Thymus (tissue), 11 donors: Measurements from ENCODE around the gene ILF3. TPM values are rescaled to one million over a fixed set of nuclear protein-coding genes. Genes with fewer than 3 reads are reported as not detected.

Experiments
- DNase-seq, 9 donors: peaks; one replicate each; pipeline ENCODE4 v3.0.0-alpha.2; 2013; ENCODE audit warnings: low spot score in 9 of 9, low read depth in 6 of 9, missing footprints in 1 of 9
- H3K27ac ChIP-seq, 2 donors: one replicate each; pipeline ENCODE4 v1.5.1; 2013; ENCODE audit warnings: control low read depth in 1 of 2, low read depth in 1 of 2, low read length in 1 of 2, mild to moderate bottlenecking in 1 of 2, moderate library complexity in 1 of 2
- H3K27me3 ChIP-seq, 2 donors: one replicate each; pipeline ENCODE4 v1.5.1; 2013; ENCODE audit warnings: low read length in 1 of 2; ENCODE audit not compliant: control insufficient read depth in 2 of 2, insufficient read depth in 1 of 2
- H3K36me3 ChIP-seq, 2 donors: one replicate each; pipeline ENCODE4 v1.5.1; 2013; ENCODE audit warnings: low read length in 1 of 2, mild to moderate bottlenecking in 1 of 2, moderate library complexity in 1 of 2; ENCODE audit not compliant: control insufficient read depth in 2 of 2, insufficient read depth in 2 of 2
- H3K4me1 ChIP-seq, 2 donors: one replicate each; pipeline ENCODE4 v1.5.1; 2013; ENCODE audit warnings: low read length in 2 of 2; ENCODE audit not compliant: control insufficient read depth in 2 of 2, insufficient read depth in 2 of 2
- H3K4me3 ChIP-seq, 2 donors: one replicate each; pipeline ENCODE4 v1.5.1; 2013; ENCODE audit warnings: low read length in 2 of 2, control low read depth in 1 of 2, mild to moderate bottlenecking in 1 of 2
- H3K9me3 ChIP-seq, 2 donors: one replicate each; pipeline ENCODE4 v1.5.1; 2013; ENCODE audit warnings: low read length in 1 of 2, mild to moderate bottlenecking in 1 of 2; ENCODE audit not compliant: control insufficient read depth in 2 of 2, insufficient read depth in 1 of 2
- WGBS: extraction: QIAGEN DNeasy Blood & Tissue Kit; methylation state at CpG from one replicate; pipeline ENCODE4 v1.1.7; 2013; 5-methylcytosine and 5-hydroxymethylcytosine counted together
- polyA plus RNA-seq: library from polyadenylated mRNA; stranded (reverse); fragments of 200-250 nt; gene quantifications from one replicate; pipeline ENCODE4 v1.2.3, GENCODE V29; 2013
- total RNA-seq: library from RNA; stranded (reverse); fragments of 120-200 nt; gene quantifications from one replicate; pipeline ENCODE4 v1.2.4, GENCODE V29; 2013
- donor health status: healthy.

Gene ILF3
- total and polyA plus RNA-seq, 2 donors = 60.7 to 185 TPM

DNA sequence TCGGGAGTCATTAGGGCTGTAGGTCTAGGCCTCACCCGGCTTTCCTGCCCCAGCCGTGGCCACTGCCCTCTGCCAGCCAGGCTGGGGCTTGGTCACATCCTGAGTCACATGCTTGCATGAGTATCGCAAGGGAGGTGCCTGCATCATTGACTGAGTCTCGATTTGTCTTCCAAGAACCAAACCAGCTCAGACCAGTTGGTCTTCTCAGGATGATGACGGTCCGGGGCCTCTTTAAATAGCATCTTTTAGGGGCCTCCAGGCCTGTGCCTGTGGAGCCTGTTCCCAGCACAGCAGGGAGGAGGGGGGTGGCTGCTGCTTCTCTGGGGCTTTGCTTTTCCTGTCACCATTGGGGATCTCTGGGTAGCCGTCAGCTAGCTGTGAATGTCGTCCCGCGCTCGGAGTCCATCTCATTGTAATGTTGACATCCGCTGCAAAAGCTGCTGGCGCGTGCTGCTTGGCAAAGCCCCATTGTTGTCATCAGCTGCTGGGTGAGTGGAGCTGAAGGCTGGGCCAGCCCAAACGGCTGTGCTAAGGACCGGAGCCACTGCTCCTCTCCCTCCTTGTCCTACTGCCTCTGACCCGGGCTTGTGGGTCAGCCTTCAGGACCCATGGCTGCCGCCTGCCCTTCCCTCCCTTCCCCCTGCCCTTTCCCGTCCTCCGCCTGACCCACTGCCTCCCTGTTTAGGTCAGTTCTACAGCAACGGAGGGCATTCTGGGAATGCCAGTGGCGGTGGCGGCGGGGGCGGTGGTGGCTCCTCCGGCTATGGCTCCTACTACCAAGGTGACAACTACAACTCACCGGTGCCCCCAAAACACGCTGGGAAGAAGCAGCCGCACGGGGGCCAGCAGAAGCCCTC, 32.7 kb downstream of the ILF3 start:
- DNase-seq = no peak
- 97% methylated on average over 31 of the region's 31 CpGs for WGBS
- H3K27ac ChIP-seq = no peak overlapping the region

DNA sequence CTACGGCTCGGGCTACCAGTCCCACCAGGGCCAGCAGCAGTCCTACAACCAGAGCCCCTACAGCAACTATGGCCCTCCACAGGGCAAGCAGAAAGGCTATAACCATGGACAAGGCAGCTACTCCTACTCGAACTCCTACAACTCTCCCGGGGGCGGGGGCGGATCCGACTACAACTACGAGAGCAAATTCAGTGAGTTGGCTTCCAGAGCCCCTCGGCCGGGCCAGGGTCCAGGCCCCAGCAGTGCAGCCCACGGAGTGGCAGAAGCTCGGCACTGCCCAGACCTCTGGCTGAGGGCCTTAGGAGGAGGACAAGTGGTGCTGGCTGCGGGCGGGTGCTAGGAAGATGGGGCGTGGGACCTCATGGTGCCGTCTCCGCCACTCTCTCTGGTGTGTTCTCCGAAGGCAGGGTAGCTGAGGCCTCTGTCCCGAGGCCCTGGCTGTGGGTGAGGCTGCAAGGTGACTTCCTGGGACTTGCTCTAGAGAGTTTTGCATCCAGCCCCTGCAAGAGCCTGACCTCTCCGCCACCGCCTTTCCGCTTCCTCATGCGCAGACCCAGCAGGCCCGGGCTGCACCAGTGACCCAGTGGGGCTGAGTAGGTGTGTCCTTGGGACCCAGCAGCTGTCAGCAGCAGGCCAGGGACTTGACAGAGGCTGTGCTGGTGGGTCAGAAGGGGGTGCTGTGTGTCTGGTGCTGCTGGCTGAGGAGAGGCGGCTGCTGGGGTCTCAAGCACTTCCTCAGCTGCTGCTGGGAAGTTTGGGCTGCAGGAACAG, 33.6 kb downstream of the ILF3 start:
- Histone ChIP-seq H3K4me1 (no peaks in the 10 kb centered on the region), H3K27me3 (no peaks in the 10 kb centered on the region), H3K4me3 (no peak overlapping the region), H3K27ac (no peak overlapping the region), H3K9me3 (peaks cover 0 to 4% of the 10 kb centered on the region in 2 donors), H3K36me3 (peaks cover 96 to 99% of the 10 kb centered on the region in 2 donors)
- 94% methylated on average over 25 of the region's 25 CpGs for WGBS
- DNase-seq = no peak

More for the DNA sequence above, 32.7 kb downstream of the ILF3 start:
- H3K36me3 ChIP-seq = peaks cover 97 to 99% of the 10 kb centered on the region in 2 donors
- peaks cover 0 to 4% of the 10 kb centered on the region in 2 donors for H3K9me3 ChIP-seq
- H3K4me3 ChIP-seq = no peak overlapping the region
- no peaks in the 10 kb centered on the region for H3K4me1 ChIP-seq
- H3K27me3 ChIP-seq = no peaks in the 10 kb centered on the region

DNA sequence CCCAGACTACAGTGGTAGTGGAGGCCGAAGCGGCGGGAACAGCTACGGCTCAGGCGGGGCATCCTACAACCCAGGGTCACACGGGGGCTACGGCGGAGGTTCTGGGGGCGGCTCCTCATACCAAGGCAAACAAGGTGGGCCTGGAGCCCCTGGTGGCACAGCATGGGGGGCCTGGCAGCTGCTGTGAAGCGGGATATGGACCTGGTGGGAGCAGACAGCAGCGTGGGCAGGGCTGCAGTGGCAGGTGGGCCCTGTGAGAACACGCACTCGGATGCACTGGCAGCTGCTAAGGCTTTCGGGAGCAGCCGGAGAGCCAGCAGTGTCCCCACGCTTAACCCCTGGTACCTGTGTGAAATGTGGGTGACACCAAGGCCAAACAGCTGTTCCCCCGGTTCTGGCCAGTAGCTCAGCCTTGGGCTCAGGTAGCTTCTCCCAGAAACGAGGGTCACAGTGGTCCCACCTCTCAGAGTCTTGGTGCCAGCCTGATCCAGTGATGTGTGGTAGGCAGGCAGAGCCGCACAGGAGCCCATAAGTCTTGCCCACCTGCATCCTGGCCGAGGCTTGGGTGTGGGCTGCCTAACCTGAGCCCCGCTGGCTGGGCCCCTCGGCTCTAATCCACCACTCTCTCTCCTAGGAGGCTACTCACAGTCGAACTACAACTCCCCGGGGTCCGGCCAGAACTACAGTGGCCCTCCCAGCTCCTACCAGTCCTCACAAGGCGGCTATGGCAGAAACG, 34.6 kb downstream of the ILF3 start:
- peaks cover 0 to 4% of the 10 kb centered on the region in 2 donors for H3K9me3 ChIP-seq
- no peak overlapping the region for H3K27ac ChIP-seq
- H3K4me3 ChIP-seq = no peak overlapping the region
- WGBS = 98% methylated on average over 27 of the region's 27 CpGs
- DNase-seq = no peak
- H3K4me1 ChIP-seq = no peaks in the 10 kb centered on the region
- peaks cover 86 to 92% of the 10 kb centered on the region in 2 donors for H3K36me3 ChIP-seq
- no peaks in the 10 kb centered on the region for H3K27me3 ChIP-seq

DNA sequence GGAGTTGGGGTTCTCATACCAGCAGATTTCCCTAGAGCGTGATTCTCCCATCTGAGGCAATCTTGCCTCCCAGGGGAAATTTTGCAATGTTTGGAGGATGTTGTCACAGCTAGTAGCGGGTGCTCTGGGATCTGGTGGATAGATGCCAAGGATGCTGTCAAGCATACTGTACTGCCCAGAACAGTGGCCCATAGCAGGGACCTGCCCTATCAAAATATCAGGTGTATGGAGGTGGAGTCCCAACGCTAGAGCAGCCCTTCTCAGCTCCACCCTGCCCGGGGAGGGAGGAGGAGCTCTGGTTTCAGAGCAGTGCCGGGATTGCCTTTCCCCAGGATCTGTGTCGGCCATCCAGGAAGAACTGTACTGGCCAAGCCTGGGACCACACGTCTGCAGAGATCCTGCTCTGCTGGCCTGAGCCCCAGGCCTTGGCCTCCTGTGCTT, 36.2 kb downstream of the ILF3 start:
- Histone ChIP-seq H3K9me3 (peaks cover 0 to 4% of the 10 kb centered on the region in 2 donors), H3K4me1 (peaks cover 3 to 4% of the 10 kb centered on the region in 2 donors), H3K4me3 (no peak overlapping the region), H3K27ac (no peak overlapping the region), H3K27me3 (peaks cover 0 to 11% of the 10 kb centered on the region in 2 donors), H3K36me3 (peaks cover 70 to 76% of the 10 kb centered on the region in 2 donors)
- WGBS = 87% methylated on average over 7 of the region's 7 CpGs
- no peak for DNase-seq

DNA sequence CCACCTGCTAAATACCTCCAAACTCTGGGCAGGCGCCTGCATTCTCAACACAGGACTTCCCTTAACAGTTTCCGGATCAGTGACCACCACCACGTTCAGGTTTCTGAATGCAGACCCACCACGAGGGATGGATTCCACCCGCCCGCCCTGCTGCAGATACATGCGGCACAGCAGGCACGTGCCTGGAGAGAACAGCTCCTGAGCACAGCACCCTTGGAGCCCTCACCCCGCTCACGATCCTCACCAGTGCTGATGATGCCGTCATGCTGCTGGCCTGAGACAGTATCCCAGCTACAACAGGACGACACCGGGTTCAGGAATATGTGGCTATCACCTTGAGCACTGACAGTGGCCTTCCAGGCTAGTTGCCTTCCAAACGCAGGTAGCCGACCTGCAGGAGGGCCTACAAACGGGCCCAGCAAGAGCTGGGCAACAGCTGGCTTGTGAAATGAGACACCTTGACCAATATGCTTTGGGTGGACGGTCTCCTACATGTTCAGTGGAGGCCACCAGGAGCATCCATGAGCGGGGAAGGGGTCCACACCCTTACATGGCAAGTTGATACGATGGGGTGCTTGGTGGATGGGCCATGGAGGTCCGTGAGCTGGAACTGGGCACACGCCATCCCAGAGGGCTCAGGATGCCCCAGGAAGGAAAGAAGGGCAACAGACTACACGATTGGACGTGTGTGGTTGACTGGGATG, 37.2 kb downstream of the ILF3 start:
- H3K27ac ChIP-seq = no peak overlapping the region
- H3K4me3 ChIP-seq = no peak overlapping the region
- WGBS = 95% methylated on average over 23 of the region's 23 CpGs

DNA sequence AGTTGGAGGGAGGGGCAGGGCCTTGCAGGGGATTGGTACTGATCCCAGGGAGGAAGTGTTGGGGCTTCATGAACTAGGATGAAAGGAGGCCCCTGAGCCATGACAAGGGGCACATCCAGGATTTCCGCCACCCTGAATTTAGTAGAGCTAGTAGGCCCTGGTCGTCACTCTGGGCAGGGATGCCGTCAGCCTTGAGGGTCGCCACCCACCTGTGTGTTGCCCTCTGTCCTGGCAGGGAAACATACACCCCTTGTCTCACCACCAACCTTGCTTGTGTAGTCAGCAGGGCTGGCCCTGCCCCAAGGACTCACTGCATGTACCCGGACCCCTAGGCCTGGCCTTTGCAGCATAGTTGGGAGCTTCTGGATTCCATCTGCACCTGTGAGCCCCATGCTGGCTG, 37.7 kb downstream of the ILF3 start:
- peaks cover 0 to 23% of the 10 kb centered on the region in 2 donors for H3K27me3 ChIP-seq
- peaks cover 9 to 13% of the 10 kb centered on the region in 2 donors for H3K4me1 ChIP-seq
- H3K27ac ChIP-seq = no peak overlapping the region
- H3K9me3 ChIP-seq = peaks cover 0 to 4% of the 10 kb centered on the region in 2 donors
- H3K4me3 ChIP-seq = no peak overlapping the region
- no peak for DNase-seq
- H3K36me3 ChIP-seq = peaks cover 57 to 62% of the 10 kb centered on the region in 2 donors
- WGBS = 95% methylated on average over 5 of the region's 5 CpGs

More for the DNA sequence above, 37.2 kb downstream of the ILF3 start:
- Histone ChIP-seq H3K9me3 (peaks cover 0 to 4% of the 10 kb centered on the region in 2 donors), H3K4me1 (peaks cover 9 to 13% of the 10 kb centered on the region in 2 donors), H3K36me3 (peaks cover 62 to 67% of the 10 kb centered on the region in 2 donors), H3K27me3 (peaks cover 0 to 20% of the 10 kb centered on the region in 2 donors)
- no peak for DNase-seq

DNA sequence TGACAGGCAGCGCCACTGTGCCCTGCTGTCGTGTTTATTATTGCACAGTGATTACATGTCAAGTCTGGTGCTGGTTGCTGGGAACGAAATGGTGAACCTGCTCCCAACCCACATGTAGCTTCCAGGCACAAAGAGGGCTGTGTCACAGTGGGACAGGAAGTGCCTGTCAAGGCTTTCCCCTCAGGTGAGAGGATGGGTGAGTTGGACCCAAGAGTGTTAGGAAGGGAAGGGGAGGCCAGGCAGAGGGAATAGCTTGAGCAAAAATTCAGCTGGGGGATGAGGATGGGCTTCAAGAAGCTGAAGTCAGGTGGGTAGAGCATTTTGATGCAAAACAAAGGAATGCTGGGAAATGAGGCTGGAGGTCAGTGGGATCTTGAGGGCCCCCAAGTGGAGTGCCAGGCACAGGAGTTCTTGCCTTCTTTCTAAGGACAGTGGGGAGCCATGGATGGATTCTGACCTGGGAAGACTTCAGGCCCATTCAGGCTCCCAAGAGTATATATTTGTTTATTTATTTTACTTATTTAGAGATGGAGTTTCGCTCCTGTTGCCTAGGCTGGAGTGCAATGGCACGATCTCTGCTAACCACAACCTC, 38.6 kb downstream of the ILF3 start:
- 97% methylated on average over 5 of the region's 5 CpGs for WGBS
- peaks cover 9 to 13% of the 10 kb centered on the region in 2 donors for H3K4me1 ChIP-seq

DNA sequence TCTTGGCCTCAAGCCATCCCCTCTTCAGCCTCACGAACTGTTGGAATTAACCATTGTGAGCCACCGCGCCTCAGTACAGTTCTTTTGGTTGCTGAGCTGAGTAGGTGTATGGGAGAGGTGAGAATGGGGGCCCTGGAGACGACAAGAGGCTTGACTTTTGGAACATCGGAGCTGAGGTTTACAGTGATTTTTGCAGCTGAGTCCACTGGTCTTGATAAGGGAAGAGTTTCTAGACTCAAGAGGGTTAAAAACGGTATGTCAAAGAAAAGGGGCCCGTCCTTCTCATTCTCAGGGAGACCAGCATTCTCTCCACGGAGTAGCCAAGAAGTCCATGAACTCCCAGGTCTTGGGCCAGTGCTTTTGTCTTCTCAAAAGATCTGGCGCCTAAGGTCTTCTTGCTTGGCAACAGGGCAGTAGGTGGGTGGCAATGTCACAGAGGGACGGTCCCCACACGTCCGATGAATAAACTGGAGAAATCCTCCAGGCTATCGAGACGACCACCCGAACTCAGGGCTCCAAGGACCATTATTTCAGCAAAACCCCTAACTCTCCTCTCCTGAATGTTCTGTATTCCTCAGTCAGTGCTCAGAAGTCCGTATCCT, 40.7 kb downstream of the ILF3 start:
- DNase-seq = no peak
- Histone ChIP-seq H3K4me3 (no peak overlapping the region), H3K27ac (no peak overlapping the region), H3K9me3 (peaks cover 0 to 3% of the 10 kb centered on the region in 2 donors), H3K36me3 (peaks cover 28 to 33% of the 10 kb centered on the region in 2 donors), H3K27me3 (peaks cover 0 to 23% of the 10 kb centered on the region in 2 donors), H3K4me1 (peaks cover 9 to 13% of the 10 kb centered on the region in 2 donors)
- 49% methylated on average over 16 of the region's 16 CpGs for WGBS

More for the DNA sequence above, 38.6 kb downstream of the ILF3 start:
- H3K27ac ChIP-seq = no peak overlapping the region
- H3K9me3 ChIP-seq = peaks cover 0 to 4% of the 10 kb centered on the region in 2 donors
- H3K4me3 ChIP-seq = no peak overlapping the region
- peaks cover 48 to 53% of the 10 kb centered on the region in 2 donors for H3K36me3 ChIP-seq
- no peak for DNase-seq
- peaks cover 0 to 23% of the 10 kb centered on the region in 2 donors for H3K27me3 ChIP-seq
